HG03280 (cell line): Measurements from ENCODE around the gene CCNC.

Source experiments
- ATAC-seq: cut with Tn5 transposase; IDR thresholded peaks from one replicate; pipeline ENCODE4 v1.9.1; 2021; ENCODE audit warnings: mild to moderate bottlenecking, moderate library complexity; ENCODE audit not compliant: unreplicated experiment

CCNC gene

DNA sequence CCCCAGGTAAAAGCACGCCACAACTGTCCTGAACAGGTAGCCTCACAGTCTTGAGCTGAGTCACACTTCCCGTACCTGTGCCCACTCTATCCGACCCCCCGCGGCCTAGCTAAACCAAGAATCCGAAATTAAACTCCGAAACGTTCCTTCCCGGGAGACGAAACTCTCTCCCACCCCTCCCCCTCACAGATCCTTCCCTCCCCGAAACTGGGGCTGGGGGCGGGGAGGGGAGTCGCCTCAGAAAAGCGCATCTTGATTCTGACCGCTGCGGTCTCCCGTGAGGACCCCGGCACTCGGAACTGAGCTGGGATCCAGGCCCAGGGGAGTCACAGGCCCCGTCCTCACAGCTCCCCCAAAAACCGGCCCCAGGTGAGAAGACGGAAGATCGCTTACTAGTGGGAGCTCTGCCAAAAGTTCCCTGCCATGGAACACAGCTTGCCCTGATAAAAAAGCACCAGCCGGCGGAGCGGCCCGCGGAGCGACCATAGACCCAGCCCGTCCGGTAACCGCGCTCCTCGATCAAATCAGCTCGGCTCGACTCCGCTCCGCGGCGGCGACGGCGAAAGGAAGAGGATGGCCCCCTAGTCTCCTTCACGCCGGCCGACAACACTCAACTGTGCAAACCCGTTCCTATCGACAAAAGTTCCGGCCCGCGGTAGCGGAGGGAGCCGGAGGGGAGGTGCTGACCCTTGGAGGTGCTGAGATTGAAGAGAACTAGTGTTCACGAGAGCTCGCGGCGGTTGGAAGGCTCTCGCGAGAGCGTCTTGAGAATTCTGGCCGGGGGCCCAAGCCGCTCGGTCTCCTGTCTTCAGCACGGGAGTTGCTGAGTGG is at the start of gene CCNC:
TSS of gene CCNC (minus strand) at position 558 of the 831 bp plus-strand sequence. CDS start at position 425, 133 bp downstream.
- peak; percentile 97 for ATAC-seq

GRCh38 chr6:99617131-99617530 is 48.7 kb upstream of the CCNC start:
- ATAC-seq: no peak

GRCh38 chr6:99614430-99615186 is 46.1 kb upstream of the CCNC start:
- ATAC-seq: peak; percentile 25

DNA sequence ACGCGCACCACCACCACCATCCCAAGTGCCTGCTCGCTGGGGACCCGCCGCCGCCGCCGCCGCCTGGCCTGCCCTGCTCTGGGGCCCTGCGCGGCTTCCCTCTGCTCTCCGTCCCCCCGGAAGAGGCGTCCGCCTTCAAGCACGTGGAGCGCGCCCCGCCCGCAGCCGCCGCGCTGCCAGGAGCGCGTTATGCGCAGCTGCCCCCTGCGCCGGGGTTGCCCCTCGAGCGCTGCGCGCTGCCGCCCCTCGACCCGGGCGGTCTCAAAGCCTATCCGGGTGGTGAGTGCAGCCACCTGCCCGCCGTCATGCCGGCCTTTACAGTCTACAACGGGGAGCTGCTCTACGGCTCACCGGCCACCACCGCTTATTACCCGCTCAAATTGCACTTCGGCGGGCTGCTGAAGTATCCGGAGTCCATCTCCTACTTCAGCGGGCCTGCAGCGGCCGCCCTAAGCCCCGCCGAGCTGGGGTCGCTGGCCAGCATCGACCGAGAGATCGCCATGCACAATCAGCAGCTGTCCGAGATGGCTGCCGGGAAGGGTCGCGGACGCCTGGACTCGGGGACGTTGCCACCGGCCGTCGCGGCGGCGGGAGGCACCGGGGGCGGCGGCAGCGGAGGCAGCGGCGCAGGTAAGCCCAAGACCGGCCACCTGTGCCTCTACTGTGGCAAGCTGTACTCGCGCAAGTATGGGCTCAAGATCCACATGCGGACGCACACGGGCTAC is 45.4 kb upstream of the CCNC start:
- peak; percentile 56 for ATAC-seq

DNA sequence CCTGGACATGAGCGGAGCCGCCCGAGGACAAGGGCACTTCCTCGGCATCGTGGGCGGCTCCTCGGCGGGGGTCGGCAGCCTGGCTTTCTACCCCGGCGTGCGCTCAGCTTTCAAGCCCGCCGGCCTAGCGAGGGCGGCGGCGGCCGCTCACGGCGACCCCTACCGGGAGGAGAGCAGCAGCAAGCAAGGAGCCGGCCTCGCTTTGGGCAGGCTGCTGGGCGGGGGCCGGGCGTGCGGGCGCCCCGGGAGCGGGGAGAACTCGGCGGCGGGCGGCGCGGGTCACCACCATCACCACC is 44.9 kb upstream of the CCNC start:
- peak; percentile 50 for ATAC-seq

DNA sequence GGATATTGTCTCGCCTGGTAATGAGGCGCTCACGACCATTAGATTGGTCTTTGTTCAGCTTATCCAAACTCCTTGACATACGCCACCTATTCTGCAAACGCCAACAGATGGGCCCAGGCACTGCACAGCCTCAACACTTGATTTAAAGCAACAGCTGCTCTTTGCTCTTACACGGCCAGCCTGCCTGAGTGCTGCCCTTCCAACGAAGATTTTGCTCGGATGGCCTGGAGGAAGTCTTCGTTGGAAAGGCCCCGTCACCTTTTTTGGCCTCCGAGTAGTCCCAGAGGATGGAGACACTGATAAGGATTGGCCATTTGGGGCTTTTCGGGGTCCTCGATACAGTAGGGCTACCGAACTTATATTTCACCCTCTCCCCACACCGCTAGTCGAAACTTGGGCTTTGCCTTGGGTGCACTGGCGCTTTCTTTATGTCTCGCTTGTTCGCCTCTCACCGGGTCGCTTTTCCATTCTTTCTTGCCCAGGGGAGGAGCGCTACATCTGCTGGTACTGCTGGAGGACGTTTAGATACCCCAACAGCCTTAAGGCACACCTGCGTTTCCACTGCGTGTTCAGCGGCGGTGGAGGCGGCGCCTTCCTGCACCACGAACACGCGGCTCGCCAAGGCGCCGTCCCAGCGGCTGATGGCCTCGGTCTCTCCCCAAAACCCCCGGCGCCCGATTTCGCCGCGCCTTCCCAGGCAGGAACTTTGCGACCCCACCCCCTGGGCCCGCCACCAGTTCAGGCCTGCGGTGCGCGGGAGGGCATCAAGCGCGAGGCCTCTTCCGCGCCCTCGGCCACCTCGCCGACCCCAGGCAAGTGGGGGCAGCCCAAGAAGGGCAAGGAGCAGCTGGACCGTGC is 44.3 kb upstream of the CCNC start:
- no peak for ATAC-seq

- ATAC-seq: peak; percentile 59
These were observed 42.7 kb upstream of the CCNC start for GRCh38 chr6:99611148-99611547.

- no peak for ATAC-seq
These were observed 41.5 kb upstream of the CCNC start for GRCh38 chr6:99609905-99610489.

DNA sequence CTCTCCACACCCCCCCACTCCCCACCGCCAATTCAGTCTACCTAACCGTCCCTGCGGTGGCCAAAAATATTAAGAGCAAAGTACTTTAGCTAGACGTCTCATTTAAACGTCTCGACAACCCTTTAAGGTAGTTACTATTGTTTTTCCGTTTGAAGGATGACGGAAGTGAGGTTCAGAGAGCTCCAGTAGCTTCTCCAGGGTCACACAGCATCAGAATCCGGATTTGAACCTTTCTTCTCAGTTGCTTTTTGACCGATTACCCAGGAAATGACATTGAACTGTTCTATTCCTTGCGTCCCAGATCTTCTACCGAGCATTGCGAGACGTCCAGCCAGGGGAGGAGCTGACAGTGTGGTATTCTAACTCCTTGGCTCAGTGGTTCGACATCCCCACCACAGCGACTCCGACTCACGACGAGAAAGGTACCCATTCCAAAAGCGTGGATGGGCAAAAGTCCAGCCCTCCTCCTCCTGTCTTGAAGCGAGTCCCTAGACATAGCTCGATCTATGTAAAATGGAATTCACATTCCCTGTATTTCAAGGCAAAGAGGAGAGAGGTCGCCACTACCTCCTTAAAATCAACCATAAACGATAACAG is 40.5 kb upstream of the CCNC start:
- no peak for ATAC-seq

GRCh38 chr6:99608059-99608885 is 39.8 kb upstream of the CCNC start:
- no peak for ATAC-seq

DNA sequence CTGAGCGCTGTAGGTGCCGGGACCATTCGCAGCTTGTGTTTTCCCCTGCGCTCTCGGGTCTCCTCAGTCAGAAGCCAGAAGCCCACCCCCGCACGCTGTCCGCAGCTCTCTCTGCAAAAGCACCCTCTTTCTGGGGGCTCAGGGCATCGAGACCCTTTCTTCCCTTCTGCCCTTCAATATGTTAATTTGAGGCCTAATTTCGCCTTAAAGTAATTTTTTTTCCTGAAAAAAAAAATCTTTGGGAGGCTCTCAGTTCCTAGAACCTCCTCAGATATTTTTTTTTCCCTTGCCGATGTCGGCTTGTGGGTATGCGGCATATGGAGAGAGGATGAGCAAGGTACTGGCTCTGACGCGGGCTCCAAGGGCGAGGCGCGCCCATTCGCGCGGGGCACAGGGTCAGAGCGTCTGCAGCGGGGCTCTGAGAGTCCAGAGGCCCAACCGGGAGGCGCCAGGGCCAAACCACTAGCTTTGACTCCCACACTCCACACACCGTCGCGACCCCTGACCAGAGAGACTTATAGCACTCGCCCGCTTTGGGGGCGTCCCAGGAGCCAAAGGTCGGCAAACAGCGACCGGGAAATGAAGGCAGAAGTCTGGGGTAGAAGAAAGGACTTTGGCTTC is 39.1 kb upstream of the CCNC start:
- ATAC-seq: no peak

GRCh38 chr6:99606656-99607415 is 38.4 kb upstream of the CCNC start, which contains the start of gene PRDM13:
Gene PRDM13, plus strand, starts transcription at chr6:99606833. Its CDS starts 202 bp downstream, at chr6:99607035.
- no peak for ATAC-seq

- ATAC-seq: no peak
These were observed 37.6 kb upstream of the CCNC start for GRCh38 chr6:99605911-99606655.

- ATAC-seq: no peak
These were observed 36.7 kb upstream of the CCNC start for GRCh38 chr6:99605074-99605734.

DNA sequence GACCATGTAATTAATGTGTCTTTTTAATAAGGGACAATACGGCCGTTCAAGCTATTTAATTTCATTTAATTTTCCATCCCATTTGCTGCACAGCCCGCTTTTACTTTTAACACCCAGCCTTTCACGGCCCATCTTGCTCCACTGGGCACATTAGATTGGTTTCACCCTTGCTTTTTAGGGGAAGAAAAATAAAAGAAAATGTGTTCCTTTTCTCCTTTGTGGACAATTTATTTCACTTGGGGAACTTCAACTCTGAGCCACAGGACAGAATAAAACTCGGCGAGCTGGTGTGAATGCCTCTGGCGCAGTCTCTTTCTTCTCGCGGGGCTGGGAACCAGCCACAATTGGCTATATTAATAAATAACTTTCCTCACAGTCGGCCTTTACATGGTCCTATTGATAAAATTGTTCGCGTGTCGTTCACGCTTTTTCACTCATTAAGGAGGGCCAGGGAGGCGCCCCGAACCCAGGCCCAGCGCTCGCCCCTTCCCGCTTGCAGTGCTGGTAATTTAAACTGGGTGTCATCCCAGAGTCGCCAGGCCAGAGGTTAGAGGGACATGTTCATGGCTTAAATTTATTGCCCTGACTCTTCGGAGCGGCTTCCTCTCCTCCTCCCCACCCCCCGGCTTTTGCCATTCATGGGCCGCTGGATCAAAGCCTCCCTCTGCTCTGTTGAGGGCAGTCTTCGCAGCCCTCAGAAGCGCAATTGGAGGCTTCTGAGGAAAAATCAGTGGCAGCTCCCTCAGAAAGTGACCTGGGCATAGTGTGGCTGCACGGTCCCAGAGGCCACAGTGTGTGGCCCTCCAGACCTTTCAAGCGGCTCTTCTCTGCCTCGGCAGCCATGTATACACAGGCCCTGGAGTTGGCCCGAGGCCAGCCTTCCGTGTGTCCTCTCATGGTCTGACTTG is 36.0 kb upstream of the CCNC start:
- ATAC-seq: no peak
